AG04449 (cell line): ENCODE data around the gene TAS2R7.

ENCODE experiments used
- CTCF ChIA-PET: fragments of 350-600 bp; formaldehyde crosslinking; extraction: SDS; loops from one replicate; lab custom pipeline; 2021; ENCODE audit warnings: antibody characterized with exemption; lab: Yijun Ruan, JAX
- POLR2A ChIA-PET: fragments of 400-600, 350-600 bp; formaldehyde crosslinking; extraction: SDS; loops from one replicate; lab custom pipeline; 2020; ENCODE audit warnings: antibody characterized with exemption, inconsistent platforms; lab: Yijun Ruan, JAX
- DNase-seq: peaks from one replicate; pipeline ENCODE4 v3.0.0-alpha.2; 2010; ENCODE audit warnings: low read depth, low spot score
- H3K4me3 ChIP-seq: 2 replicates; pipeline ENCODE4 v1.5.1; 2011; ENCODE audit warnings: low read depth, mild to moderate bottlenecking, control low read depth, low read length
- CTCF ChIP-seq: IDR thresholded peaks from one replicate; pipeline ENCODE4 v1.5.1; 2011; ENCODE audit warnings: mild to moderate bottlenecking, moderate library complexity, low read length, control low read depth, inconsistent platforms; ENCODE audit not compliant: insufficient read depth; ENCODE audit errors: missing control alignments

Gene TAS2R7

GRCh38 chr12:10802587-10802986, at the start of gene TAS2R7:
TAS2R7 (minus strand) TSS chr12:10802627; CDS start chr12:10802570, 57 bp downstream.
- TF ChIP-seq CTCF = no peak
- CTCF ChIA-PET = no interaction called here
- no peak within 1 kb of the TSS for H3K4me3 ChIP-seq
- POLR2A ChIA-PET = no interaction called here
- DNase-seq = no peak

GRCh38 chr12:10851243-10851858, 48.9 kb upstream of the TAS2R7 start:
- CTCF ChIA-PET = no interaction called here

GRCh38 chr12:10849425-10849878, 47.0 kb upstream of the TAS2R7 start, which contains the start of gene PRR4:
PRR4 (minus strand) TSS chr12:10849475; CDS start chr12:10849437, 38 bp downstream.
- ChIA-PET POLR2A (no interaction called here), CTCF (no interaction called here)
- DNase-seq = no peak
- H3K4me3 ChIP-seq = no peak within 1 kb of the TSS
- no peak for TF ChIP-seq CTCF

More at GRCh38 chr12:10851243-10851858, 48.9 kb upstream of the TAS2R7 start:
- no peak for TF ChIP-seq CTCF
- H3K4me3 ChIP-seq = no peak overlapping the region
- POLR2A ChIA-PET = no interaction called here
- no peak for DNase-seq

- CTCF ChIA-PET = no interaction called here
- no peak for DNase-seq
- no peak overlapping the region for H3K4me3 ChIP-seq
- no peak for TF ChIP-seq CTCF
- POLR2A ChIA-PET = no interaction called here
Observed at GRCh38 chr12:10847744-10848143, 45.3 kb upstream of the TAS2R7 start.

GRCh38 chr12:10842862-10843261, 40.4 kb upstream of the TAS2R7 start:
- TF ChIP-seq CTCF = no peak
- POLR2A ChIA-PET = interaction anchor here (0.6 kb wide), 1 partner anchor 182 kb away, joined by 3 read pairs; no protein-coding TSS in a partner anchor

GRCh38 chr12:10838461-10838860, 36.0 kb upstream of the TAS2R7 start:
- POLR2A ChIA-PET = no interaction called here
- CTCF ChIA-PET = no interaction called here
- TF ChIP-seq CTCF = no peak
- H3K4me3 ChIP-seq = no peak overlapping the region
- DNase-seq = no peak

More at GRCh38 chr12:10842862-10843261, 40.4 kb upstream of the TAS2R7 start:
- no peak for DNase-seq
- CTCF ChIA-PET = no interaction called here
- no peak overlapping the region for H3K4me3 ChIP-seq
